IMR-90 (cell line): Measurements from ENCODE around the gene CARD14.

Source experiments
- CEBPB ChIP-seq: IDR thresholded peaks from 2 replicates; pipeline ENCODE4 v1.6.1; 2012; ENCODE audit warnings: low read depth, low read length, improper control_type of control experiment
- CTCF ChIP-seq: conservative IDR thresholded peaks from 2 replicates; pipeline ENCODE4 v1.5.1; 2012; ENCODE audit warnings: mild to moderate bottlenecking, low read depth, low read length, improper control_type of control experiment
- MAFK ChIP-seq: IDR thresholded peaks from 2 replicates; pipeline ENCODE4 v1.6.1; 2012; ENCODE audit warnings: low read depth, low read length, improper control_type of control experiment
- MAZ ChIP-seq: IDR thresholded peaks from 2 replicates; pipeline ENCODE4 v1.6.1; 2012; ENCODE audit warnings: low read depth, mild to moderate bottlenecking, low read length, improper control_type of control experiment, moderate library complexity, borderline replicate concordance
- MXI1 ChIP-seq: IDR thresholded peaks from 2 replicates; pipeline ENCODE4 v1.6.1; 2012; ENCODE audit warnings: low read depth, mild to moderate bottlenecking, low read length, moderate library complexity, borderline replicate concordance
- POLR2A ChIP-seq: IDR thresholded peaks from 2 replicates; pipeline ENCODE4 v1.6.1; 2012; ENCODE audit warnings: mild to moderate bottlenecking, low read depth, low read length
- RAD21 ChIP-seq: IDR thresholded peaks from 2 replicates; pipeline ENCODE4 v1.6.1; 2012; ENCODE audit warnings: low read length, improper control_type of control experiment
- RCOR1 ChIP-seq: IDR thresholded peaks from 2 replicates; pipeline ENCODE4 v1.6.1; 2012; ENCODE audit warnings: mild to moderate bottlenecking, low read length, improper control_type of control experiment; ENCODE audit not compliant: insufficient replicate concordance
- SMC3 ChIP-seq: fragments of 150-350 bp; IDR thresholded peaks from 2 replicates; pipeline ENCODE4 v1.6.1; 2016; ENCODE audit warnings: low read depth, mild to moderate bottlenecking, antibody characterized with exemption, low read length, moderate library complexity

DNA sequence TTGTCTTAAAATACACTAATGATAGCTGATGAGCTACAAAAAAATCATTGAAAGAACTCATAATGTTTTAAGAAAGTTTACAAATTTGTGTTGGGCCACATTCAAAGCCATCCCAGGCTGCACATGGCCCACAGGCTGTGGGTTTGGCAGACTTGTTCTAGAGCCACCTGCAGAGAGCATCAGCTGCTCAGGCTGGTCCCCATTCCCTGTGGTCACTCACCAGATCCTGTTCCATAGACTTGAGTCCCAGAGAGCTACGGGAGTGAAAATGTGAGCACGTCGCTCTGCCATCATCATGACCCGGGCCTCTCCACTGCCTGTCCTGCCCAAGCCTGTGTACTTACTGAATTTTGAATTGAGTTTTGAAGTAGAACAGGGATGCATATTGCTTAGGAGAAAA, 57.3 kb downstream of the CARD14 start:
- TF ChIP-seq SMC3 (no peak), CTCF (no peak), MAFK (no peak), POLR2A (no peak), CEBPB (no peak), MAZ (no peak), RAD21 (no peak), RCOR1 (no peak), MXI1 (no peak)
